Measurements from ENCODE around the gene SGSM2. TPM values are rescaled to one million over a fixed set of nuclear protein-coding genes. Genes with fewer than 3 reads are reported as not detected.

Gene SGSM2
- total RNA-seq, 1 experiment from 2014 or later, result 47.2 TPM

- H3K9me2 ChIP-seq (replicated peaks; ENCODE audit: low read length), result no peaks in the 10 kb centered on the region
- H3K27ac ChIP-seq (ENCODE audit: low read length), result no peak overlapping the region
- H3K27me3 ChIP-seq (ENCODE audit: low read length), result no peaks in the 10 kb centered on the region
- no peak for ATAC-seq
- H3K4me2 ChIP-seq (ENCODE audit: low read length), result no peak overlapping the region
- BruUV-seq (replicated peaks), result no TSS peak
- POLR2A ChIA-PET (ENCODE audit: unreplicated experiment), result no interaction called here
- no peak overlapping the region for H3K9ac ChIP-seq (ENCODE audit: low read length)
- no peaks in the 10 kb centered on the region for H3K9me3 ChIP-seq (ENCODE audit: low read length)
- intact Hi-C loops (cut with micrococcal nuclease), result no loop called here
- no peaks in the 10 kb centered on the region for H4K20me1 ChIP-seq (ENCODE audit: low read length)
- H2AFZ ChIP-seq (ENCODE audit: low read length), result no peak overlapping the region
- H3K4me3 ChIP-seq (ENCODE audit: low read length), result no peak overlapping the region
- no peak for DNase-seq
- H3K79me2 ChIP-seq (ENCODE audit: low read length), result no peaks in the 10 kb centered on the region
- H3K36me3 ChIP-seq (ENCODE audit: low read depth, low read length), result no peaks in the 10 kb centered on the region
- no peak for TF ChIP-seq EZH2 (IDR thresholded peaks at IDR 0.05; ENCODE audit: low read length, unreplicated experiment)
- TF ChIP-seq EZH2phosphoT487 (IDR thresholded peaks at IDR 0.05; ENCODE audit: borderline replicate concordance, low read length), result no peak
- no peak for TF ChIP-seq CTCF (conservative IDR thresholded peaks at IDR 0.05; ENCODE audit: low read depth, low read length)
- CTCF ChIA-PET, result no interaction called here
- no peaks in the 10 kb centered on the region for H3K4me1 ChIP-seq (ENCODE audit: insufficient read depth, low read length)
- no peaks in the 10 kb centered on the region for H3F3A ChIP-seq (ENCODE audit: low read length, unreplicated experiment)
These were observed 38.1 kb downstream of the SGSM2 start for GRCh38 chr17:2375406-2375805.

- no peaks in the 10 kb centered on the region for H3K27me3 ChIP-seq (ENCODE audit: low read length)
- no peak overlapping the region for H3K27ac ChIP-seq (ENCODE audit: low read length)
- ATAC-seq (no peak), DNase-seq (no peak)
- H3K4me1 ChIP-seq (ENCODE audit: insufficient read depth, low read length), result no peaks in the 10 kb centered on the region
- TF ChIP-seq EZH2 (IDR thresholded peaks at IDR 0.05; ENCODE audit: low read length, unreplicated experiment), result no peak
- no peak for TF ChIP-seq EZH2phosphoT487 (IDR thresholded peaks at IDR 0.05; ENCODE audit: borderline replicate concordance, low read length)
- no peak for TF ChIP-seq CTCF (conservative IDR thresholded peaks at IDR 0.05; ENCODE audit: low read depth, low read length)
- no peaks in the 10 kb centered on the region for H3K9me2 ChIP-seq (replicated peaks; ENCODE audit: low read length)
- H4K20me1 ChIP-seq (ENCODE audit: low read length), result no peaks in the 10 kb centered on the region
- CTCF ChIA-PET, result no interaction called here
- H3K4me2 ChIP-seq (ENCODE audit: low read length), result no peak overlapping the region
- no TSS peak for BruUV-seq (replicated peaks)
- H3K4me3 ChIP-seq (ENCODE audit: low read length), result no peak overlapping the region
- POLR2A ChIA-PET (ENCODE audit: unreplicated experiment), result no interaction called here
- H3K79me2 ChIP-seq (ENCODE audit: low read length), result no peaks in the 10 kb centered on the region
- no peaks in the 10 kb centered on the region for H3K36me3 ChIP-seq (ENCODE audit: low read depth, low read length)
- intact Hi-C loops (cut with micrococcal nuclease), result no loop called here
- no peak overlapping the region for H3K9ac ChIP-seq (ENCODE audit: low read length)
- no peaks in the 10 kb centered on the region for H3F3A ChIP-seq (ENCODE audit: low read length, unreplicated experiment)
- no peak overlapping the region for H2AFZ ChIP-seq (ENCODE audit: low read length)
- no peaks in the 10 kb centered on the region for H3K9me3 ChIP-seq (ENCODE audit: low read length)
These were observed 38.8 kb downstream of the SGSM2 start for GRCh38 chr17:2376107-2376506.

GRCh38 chr17:2377659-2378058 lies 40.4 kb downstream of the SGSM2 start:
- no TSS peak for BruUV-seq (replicated peaks)
- no peak overlapping the region for H2AFZ ChIP-seq (ENCODE audit: low read length)
- H3K27ac ChIP-seq (ENCODE audit: low read length), result no peak overlapping the region
- H3K4me1 ChIP-seq (ENCODE audit: insufficient read depth, low read length), result no peaks in the 10 kb centered on the region
- POLR2A ChIA-PET (ENCODE audit: unreplicated experiment), result no interaction called here
- TF ChIP-seq CTCF (conservative IDR thresholded peaks at IDR 0.05; ENCODE audit: low read depth, low read length), result no peak
- no peak for TF ChIP-seq EZH2 (IDR thresholded peaks at IDR 0.05; ENCODE audit: low read length, unreplicated experiment)
- TF ChIP-seq EZH2phosphoT487 (IDR thresholded peaks at IDR 0.05; ENCODE audit: borderline replicate concordance, low read length), result no peak
- H3K4me2 ChIP-seq (ENCODE audit: low read length), result no peak overlapping the region
- no peaks in the 10 kb centered on the region for H3K36me3 ChIP-seq (ENCODE audit: low read depth, low read length)
- ATAC-seq, result no peak
- H3K4me3 ChIP-seq (ENCODE audit: low read length), result no peak overlapping the region
- H3K9me2 ChIP-seq (replicated peaks; ENCODE audit: low read length), result no peaks in the 10 kb centered on the region
- CTCF ChIA-PET, result no interaction called here
- no peaks in the 10 kb centered on the region for H4K20me1 ChIP-seq (ENCODE audit: low read length)
- no peaks in the 10 kb centered on the region for H3K79me2 ChIP-seq (ENCODE audit: low read length)
- H3F3A ChIP-seq (ENCODE audit: low read length, unreplicated experiment), result no peaks in the 10 kb centered on the region
- no peak overlapping the region for H3K9ac ChIP-seq (ENCODE audit: low read length)
- H3K9me3 ChIP-seq (ENCODE audit: low read length), result no peaks in the 10 kb centered on the region
- no peak for DNase-seq
- H3K27me3 ChIP-seq (ENCODE audit: low read length), result no peaks in the 10 kb centered on the region
- intact Hi-C loops (cut with micrococcal nuclease), result no loop called here
